Measurements from ENCODE around the gene FANK1. TPM values are rescaled to one million over a fixed set of nuclear protein-coding genes. Genes with fewer than 3 reads are reported as not detected.

The FANK1 gene
- total RNA-seq, 2 experiments from 2014 or later = 0.92 to 1.1 TPM

GRCh38 chr10:125984346-125984745, 88.0 kb downstream of the FANK1 start:
- no peaks in the 10 kb centered on the region for H3K9me3 Mint-ChIP-seq
- no peak overlapping the region for H3K4me3 Mint-ChIP-seq

GRCh38 chr10:125984865-125985495, 88.6 kb downstream of the FANK1 start:
- Mint-ChIP-seq H3K27me3 (peaks cover 3% of the 10 kb centered on the region), H3K4me3 (no peak overlapping the region), H3K27ac (no peak overlapping the region), H3K9me3 (no peaks in the 10 kb centered on the region), H3K36me3 (no peaks in the 10 kb centered on the region), H3K4me1 (no peaks in the 10 kb centered on the region)
- DNase-seq = no peak

More at GRCh38 chr10:125984346-125984745, 88.0 kb downstream of the FANK1 start:
- no peak overlapping the region for H3K27ac Mint-ChIP-seq
- no peaks in the 10 kb centered on the region for H3K4me1 Mint-ChIP-seq
- H3K36me3 Mint-ChIP-seq = no peaks in the 10 kb centered on the region
- no peak for DNase-seq
- peaks cover 3% of the 10 kb centered on the region for H3K27me3 Mint-ChIP-seq

GRCh38 chr10:125985557-125986240, 89.3 kb downstream of the FANK1 start:
- Mint-ChIP-seq H3K27ac (no peak overlapping the region), H3K4me3 (no peak overlapping the region), H3K9me3 (peaks cover 4% of the 10 kb centered on the region)

GRCh38 chr10:125989791-125990190, 93.4 kb downstream of the FANK1 start:
- Mint-ChIP-seq H3K4me3 (no peak overlapping the region), H3K9me3 (peaks cover 6% of the 10 kb centered on the region), H3K27ac (no peak overlapping the region), H3K36me3 (no peaks in the 10 kb centered on the region), H3K4me1 (no peaks in the 10 kb centered on the region), H3K27me3 (no peaks in the 10 kb centered on the region)
- no peak for DNase-seq

More at GRCh38 chr10:125985557-125986240, 89.3 kb downstream of the FANK1 start:
- no peak for DNase-seq
- Mint-ChIP-seq H3K4me1 (no peaks in the 10 kb centered on the region), H3K36me3 (no peaks in the 10 kb centered on the region), H3K27me3 (peaks cover 3% of the 10 kb centered on the region)

- Mint-ChIP-seq H3K27me3 (no peaks in the 10 kb centered on the region), H3K4me3 (no peak overlapping the region), H3K36me3 (no peaks in the 10 kb centered on the region), H3K27ac (no peak overlapping the region), H3K9me3 (peaks cover 6% of the 10 kb centered on the region), H3K4me1 (no peaks in the 10 kb centered on the region)
- DNase-seq = no peak
These were observed 94.6 kb downstream of the FANK1 start for GRCh38 chr10:125990974-125991373.

GRCh38 chr10:125991392-125991791, 95.0 kb downstream of the FANK1 start:
- no peak for DNase-seq
- Mint-ChIP-seq H3K4me3 (no peak overlapping the region), H3K27me3 (no peaks in the 10 kb centered on the region), H3K36me3 (no peaks in the 10 kb centered on the region), H3K9me3 (peaks cover 6% of the 10 kb centered on the region), H3K27ac (no peak overlapping the region), H3K4me1 (no peaks in the 10 kb centered on the region)

GRCh38 chr10:125992254-125992653, 95.9 kb downstream of the FANK1 start:
- DNase-seq = no peak
- H3K9me3 Mint-ChIP-seq = peaks cover 6% of the 10 kb centered on the region
- H3K4me1 Mint-ChIP-seq = no peaks in the 10 kb centered on the region
- H3K27me3 Mint-ChIP-seq = no peaks in the 10 kb centered on the region
- no peaks in the 10 kb centered on the region for H3K36me3 Mint-ChIP-seq
- H3K27ac Mint-ChIP-seq = no peak overlapping the region
- no peak overlapping the region for H3K4me3 Mint-ChIP-seq

GRCh38 chr10:125994601-125995000, 98.2 kb downstream of the FANK1 start:
- H3K4me1 Mint-ChIP-seq = peaks cover 3% of the 10 kb centered on the region
- DNase-seq = no peak
- peaks cover 2% of the 10 kb centered on the region for H3K27me3 Mint-ChIP-seq
- H3K27ac Mint-ChIP-seq = no peak overlapping the region
- no peaks in the 10 kb centered on the region for H3K36me3 Mint-ChIP-seq
- H3K9me3 Mint-ChIP-seq = peaks cover 6% of the 10 kb centered on the region
- H3K4me3 Mint-ChIP-seq = no peak overlapping the region

GRCh38 chr10:125995726-125996304, 99.5 kb downstream of the FANK1 start:
- Mint-ChIP-seq H3K4me3 (no peak overlapping the region), H3K36me3 (no peaks in the 10 kb centered on the region), H3K27me3 (peaks cover 4% of the 10 kb centered on the region), H3K4me1 (peaks cover 5% of the 10 kb centered on the region), H3K27ac (no peak overlapping the region), H3K9me3 (peaks cover 2% of the 10 kb centered on the region)
- DNase-seq = no peak

- no peak overlapping the region for H3K4me3 Mint-ChIP-seq
- DNase-seq = no peak
- H3K27me3 Mint-ChIP-seq = peaks cover 4% of the 10 kb centered on the region
- no peaks in the 10 kb centered on the region for H3K36me3 Mint-ChIP-seq
- H3K4me1 Mint-ChIP-seq = peaks cover 5% of the 10 kb centered on the region
- no peak overlapping the region for H3K27ac Mint-ChIP-seq
- H3K9me3 Mint-ChIP-seq = no peaks in the 10 kb centered on the region
These were observed 101.2 kb downstream of the FANK1 start for GRCh38 chr10:125997586-125997985.

- no peak for DNase-seq
- peaks cover 4% of the 10 kb centered on the region for H3K27me3 Mint-ChIP-seq
These were observed 103.3 kb downstream of the FANK1 start for GRCh38 chr10:125999694-126000093.

GRCh38 chr10:126001576-126001975, 105.2 kb downstream of the FANK1 start:
- DNase-seq = no peak
- no peaks in the 10 kb centered on the region for H3K36me3 Mint-ChIP-seq
- H3K27me3 Mint-ChIP-seq = peaks cover 4% of the 10 kb centered on the region
- H3K9me3 Mint-ChIP-seq = no peaks in the 10 kb centered on the region
- H3K27ac Mint-ChIP-seq = no peak overlapping the region
- peaks cover 5% of the 10 kb centered on the region for H3K4me1 Mint-ChIP-seq
- H3K4me3 Mint-ChIP-seq = no peak overlapping the region

More at GRCh38 chr10:125999694-126000093, 103.3 kb downstream of the FANK1 start:
- Mint-ChIP-seq H3K27ac (no peak overlapping the region), H3K4me3 (no peak overlapping the region), H3K36me3 (no peaks in the 10 kb centered on the region), H3K4me1 (peaks cover 5% of the 10 kb centered on the region), H3K9me3 (no peaks in the 10 kb centered on the region)

GRCh38 chr10:126004752-126005151, 108.4 kb downstream of the FANK1 start:
- Mint-ChIP-seq H3K4me1 (peaks cover under 1% of the 10 kb centered on the region), H3K4me3 (no peak overlapping the region), H3K27ac (no peak overlapping the region), H3K36me3 (no peaks in the 10 kb centered on the region), H3K9me3 (no peaks in the 10 kb centered on the region), H3K27me3 (peaks cover under 1% of the 10 kb centered on the region)
- no peak for DNase-seq

GRCh38 chr10:126006264-126006663, 109.9 kb downstream of the FANK1 start:
- no peak overlapping the region for H3K27ac Mint-ChIP-seq
- H3K36me3 Mint-ChIP-seq = no peaks in the 10 kb centered on the region
- H3K4me1 Mint-ChIP-seq = no peaks in the 10 kb centered on the region
- no peak for DNase-seq
- H3K4me3 Mint-ChIP-seq = no peak overlapping the region
- no peaks in the 10 kb centered on the region for H3K27me3 Mint-ChIP-seq
- no peaks in the 10 kb centered on the region for H3K9me3 Mint-ChIP-seq

GRCh38 chr10:126006906-126007305, 110.5 kb downstream of the FANK1 start:
- Mint-ChIP-seq H3K27me3 (no peaks in the 10 kb centered on the region), H3K4me3 (no peak overlapping the region), H3K9me3 (no peaks in the 10 kb centered on the region), H3K4me1 (no peaks in the 10 kb centered on the region), H3K27ac (no peak overlapping the region), H3K36me3 (no peaks in the 10 kb centered on the region)
- DNase-seq = no peak

Data from activated naive CD8-positive, alpha-beta T cell treated with anti-CD3 and anti-CD28 coated beads for 36 hours (primary cell).